CD14-positive monocyte (primary cell): ENCODE measurements around the gene NPPA. TPM values are rescaled to one million over a fixed set of nuclear protein-coding genes. Genes with fewer than 3 reads are reported as not detected.

Experiments used
- DNase-seq, 3 donors: peaks; one replicate each; pipeline ENCODE4 v3.0.0-alpha.2; 2011 to 2022
- H2AFZ ChIP-seq: 2 replicates; pipeline ENCODE4 v1.6.0; 2012; ENCODE audit warnings: mild to moderate bottlenecking, low read depth, low read length, inconsistent platforms; ENCODE audit not compliant: insufficient read depth, poor library complexity, severe bottlenecking
- H3K27ac ChIP-seq, 2 donors: 1 replicate in 1 of 2; 2 replicates in 1 of 2; pipeline ENCODE4 v1.5.1; 2012 to 2013; ENCODE audit warnings: low read length in 2 of 2, control low read depth in 1 of 2, inconsistent platforms in 1 of 2, low read depth in 1 of 2, mild to moderate bottlenecking in 1 of 2
- H3K27me3 ChIP-seq, 2 donors: one replicate each; pipeline versions ENCODE4 v1.6.0 to v1.6.1; 2011 to 2013; ENCODE audit warnings: low read length in 2 of 2; ENCODE audit not compliant: control insufficient read depth in 2 of 2, insufficient read depth in 2 of 2
- H3K36me3 ChIP-seq, 2 donors: replicated peaks in 1 of 2; 1 replicate in 1 of 2; 2 replicates in 1 of 2; pipeline versions ENCODE4 v1.5.1 to v1.6.1; 2012 to 2013; ENCODE audit warnings: low read length in 2 of 2, control low read depth in 1 of 2, inconsistent platforms in 1 of 2, mild to moderate bottlenecking in 1 of 2; ENCODE audit not compliant: insufficient read depth in 2 of 2, control insufficient read depth in 1 of 2
- H3K4me1 ChIP-seq, 2 donors: 1 replicate in 1 of 2; 2 replicates in 1 of 2; pipeline versions ENCODE4 v1.5.1 to v1.6.1; 2012 to 2013; ENCODE audit warnings: low read length in 2 of 2, control low read depth in 1 of 2, inconsistent platforms in 1 of 2, mild to moderate bottlenecking in 1 of 2, moderate library complexity in 1 of 2; ENCODE audit not compliant: insufficient read depth in 2 of 2, control insufficient read depth in 1 of 2
- H3K4me2 ChIP-seq: replicated peaks from 2 replicates; pipeline ENCODE3; 2012; ENCODE audit warnings: low read length, moderate library complexity, mild to moderate bottlenecking; ENCODE audit not compliant: poor library complexity, severe bottlenecking; ENCODE audit errors: extremely low read depth
- H3K4me3 ChIP-seq, 3 experiments: fragments of 200-600 bp in 1 of 3; sonication (generic) in 1 of 3; replicated peaks in 1 of 3; 1 replicate in 2 of 3; 2 replicates in 1 of 3; pipeline ENCODE4 v1.5.1; 2011 to 2013; ENCODE audit warnings: low read length in 3 of 3, mild to moderate bottlenecking in 3 of 3, control low read depth in 2 of 3, low read depth in 2 of 3, inconsistent platforms in 1 of 3, moderate library complexity in 1 of 3
- H3K79me2 ChIP-seq: 2 replicates; pipeline ENCODE4 v1.6.0; 2012; ENCODE audit warnings: mild to moderate bottlenecking, control low read depth, inconsistent platforms, low read length, moderate library complexity; ENCODE audit not compliant: insufficient read depth
- H3K9ac ChIP-seq: 2 replicates; pipeline ENCODE4 v1.6.0; 2017; ENCODE audit warnings: low read length, mild to moderate bottlenecking; ENCODE audit not compliant: insufficient read depth, poor library complexity, severe bottlenecking
- H3K9me3 ChIP-seq, 2 donors: replicated peaks in 1 of 2; 1 replicate in 1 of 2; 2 replicates in 1 of 2; pipeline versions ENCODE4 v1.5.1 to v1.6.1; 2012 to 2013; ENCODE audit warnings: low read length in 2 of 2, control low read depth in 1 of 2; ENCODE audit not compliant: control insufficient read depth in 1 of 2, insufficient read depth in 1 of 2
- H4K20me1 ChIP-seq: 2 replicates; pipeline ENCODE4 v1.6.0; 2012; ENCODE audit warnings: mild to moderate bottlenecking, low read length, control low read depth, moderate library complexity; ENCODE audit not compliant: insufficient read depth
- H3K27ac Mint-ChIP-seq, 7 donors: one replicate each; pipeline ENCODE4 v1.8.0; 2020; ENCODE audit warnings: mild to moderate bottlenecking in 7 of 7, mixed read lengths in 7 of 7, moderate library complexity in 6 of 7, inconsistent platforms in 2 of 7
- H3K27me3 Mint-ChIP-seq, 3 donors: one replicate each; pipeline ENCODE4 v1.8.0; 2021 to 2022; ENCODE audit warnings: low read depth in 3 of 3, mild to moderate bottlenecking in 3 of 3, mixed read lengths in 3 of 3, moderate library complexity in 3 of 3, inconsistent platforms in 1 of 3
- H3K36me3 Mint-ChIP-seq, 2 donors: one replicate each; pipeline ENCODE4 v1.8.0; 2020; ENCODE audit warnings: mixed read lengths in 2 of 2, inconsistent platforms in 1 of 2, mild to moderate bottlenecking in 1 of 2
- H3K4me1 Mint-ChIP-seq: one replicate; pipeline ENCODE4 v1.8.0; 2020; ENCODE audit warnings: mild to moderate bottlenecking, mixed read lengths
- H3K4me3 Mint-ChIP-seq, 2 donors: one replicate each; pipeline ENCODE4 v1.8.0; 2020; ENCODE audit warnings: mild to moderate bottlenecking in 2 of 2, mixed read lengths in 2 of 2, moderate library complexity in 1 of 2
- H3K9me3 Mint-ChIP-seq, 7 donors: one replicate each; pipeline ENCODE4 v1.8.0; 2020 to 2022; ENCODE audit warnings: mixed read lengths in 7 of 7, mild to moderate bottlenecking in 6 of 7, moderate library complexity in 6 of 7, inconsistent platforms in 2 of 7
- CTCF ChIP-seq: fragments of 200-600 bp; IDR thresholded peaks from one replicate; pipeline ENCODE4 v1.8.0; 2022; ENCODE audit warnings: antibody characterized with exemption, mild to moderate bottlenecking
- WGBS: methylation state at CpG from one replicate; pipeline ENCODE4 v1.1.5; 2013; ENCODE audit warnings: missing lambda C conversion rate; ENCODE audit not compliant: insufficient coverage; 5-methylcytosine and 5-hydroxymethylcytosine counted together
- intact Hi-C, 2 donors: fragments of 100-400 bp; cut with micrococcal nuclease; formaldehyde crosslinking; loops; one replicate each; pipeline versions ENCODE4 v1.15.0 to v1.15.1; 2023
- polyA plus RNA-seq, 3 donors: library from polyadenylated mRNA; depleted of rRNA in 1 of 3; unstranded in 2 of 3; stranded (reverse) in 1 of 3; fragments of 300-500 nt in 2 of 3; fragments of >200 nt in 1 of 3; fragmentation: Illumina TruSeq in 2 of 3; gene quantifications; 1 replicate in 2 of 3; 2 replicates in 1 of 3; pipeline ENCODE4 v1.2.3, GENCODE V29; 2012 to 2021

The NPPA gene
- polyA plus RNA-seq, 3 donors, result not detected

GRCh38 chr1:11838349-11839272 is 9.0 kb downstream of the NPPA start:
- Mint-ChIP-seq H3K36me3 (peaks cover 83 to 91% of the 10 kb centered on the region in 2 donors), H3K9me3 (no peaks in the 10 kb centered on the region), H3K27ac (peak overlapping the region in 4 of 7 donors; percentile 4 to 66 (median 43)), H3K27me3 (no peaks in the 10 kb centered on the region), H3K4me1 (peaks cover 31% of the 10 kb centered on the region), H3K4me3 (no peak overlapping the region)
- no peak overlapping the region for H3K4me3 ChIP-seq
- peaks cover 27 to 29% of the 10 kb centered on the region in 2 donors for H3K4me1 ChIP-seq
- no peaks in the 10 kb centered on the region for H3K79me2 ChIP-seq
- intact Hi-C loops, result loop anchor here (1.0 to 2.0 kb wide), 3 partner anchors 54 to 69 kb away; no protein-coding TSS in a partner anchor
- no peaks in the 10 kb centered on the region for H3K27me3 ChIP-seq
- H2AFZ ChIP-seq, result no peak overlapping the region
- no peak overlapping the region for H3K9ac ChIP-seq
- no peak overlapping the region for H3K27ac ChIP-seq
- H4K20me1 ChIP-seq, result peaks cover 20% of the 10 kb centered on the region
- no peak overlapping the region for H3K4me2 ChIP-seq
- 67% methylated on average over 34 of the region's 40 CpGs for WGBS
- no peaks in the 10 kb centered on the region for H3K9me3 ChIP-seq
- DNase-seq, result peak; percentile 51 to 64 (median 58)
- peaks cover 81 to 82% of the 10 kb centered on the region in 2 donors for H3K36me3 ChIP-seq
- TF ChIP-seq CTCF, result peak; percentile 99

GRCh38 chr1:11837767-11838348 is 9.7 kb downstream of the NPPA start:
- peaks cover 91 to 96% of the 10 kb centered on the region in 2 donors for H3K36me3 Mint-ChIP-seq

More at GRCh38 chr1:11837767-11838348, 9.7 kb downstream of the NPPA start:
- WGBS, result 96% methylated on average over 6 of the region's 11 CpGs
- peaks cover 20% of the 10 kb centered on the region for H4K20me1 ChIP-seq
- H3K27ac Mint-ChIP-seq, result peak overlapping the region in 2 of 7 donors; percentile 4 to 68
- H3K4me3 ChIP-seq, result no peak overlapping the region
- no peaks in the 10 kb centered on the region for H3K9me3 Mint-ChIP-seq
- H3K36me3 ChIP-seq, result peaks cover 88 to 90% of the 10 kb centered on the region in 2 donors
- no peak overlapping the region for H3K4me2 ChIP-seq
- no peaks in the 10 kb centered on the region for H3K27me3 ChIP-seq
- H2AFZ ChIP-seq, result no peak overlapping the region
- no peaks in the 10 kb centered on the region for H3K27me3 Mint-ChIP-seq
- DNase-seq, result no peak
- H3K4me3 Mint-ChIP-seq, result no peak overlapping the region
- H3K9ac ChIP-seq, result no peak overlapping the region
- H3K4me1 ChIP-seq, result peaks cover 19 to 22% of the 10 kb centered on the region in 2 donors
- no peak overlapping the region for H3K27ac ChIP-seq
- no peaks in the 10 kb centered on the region for H3K79me2 ChIP-seq
- intact Hi-C loops, result loop anchor here (1.0 to 2.0 kb wide), 2 partner anchors 55 to 56 kb away; no protein-coding TSS in a partner anchor
- peaks cover 24% of the 10 kb centered on the region for H3K4me1 Mint-ChIP-seq
- no peak for TF ChIP-seq CTCF
- no peaks in the 10 kb centered on the region for H3K9me3 ChIP-seq
